WTC11 (cell line): Measurements from ENCODE around the gene IER2.

Experiments used
- FOXP1 ChIP-seq: sonication (generic); formaldehyde crosslinking; IDR thresholded peaks from 2 replicates; pipeline ENCODE4 v1.8.0; 2022; ENCODE audit warnings: missing genetic modification reagents, mild to moderate bottlenecking, moderate library complexity, borderline replicate concordance
- JUN ChIP-seq: sonication (generic); formaldehyde crosslinking; IDR thresholded peaks from 2 replicates; pipeline ENCODE4 v1.8.0; 2023; ENCODE audit warnings: mild to moderate bottlenecking, missing genetic modification reagents
- TEAD4 ChIP-seq: sonication (generic); formaldehyde crosslinking; IDR thresholded peaks from 2 replicates; pipeline ENCODE4 v1.8.0; 2022; ENCODE audit warnings: mild to moderate bottlenecking, missing genetic modification reagents
- ZNF121 ChIP-seq: sonication (generic); formaldehyde crosslinking; IDR thresholded peaks from 2 replicates; pipeline ENCODE4 v1.8.0; 2023; ENCODE audit warnings: missing genetic modification reagents
- ZNF219 ChIP-seq: sonication (generic); formaldehyde crosslinking; IDR thresholded peaks from 2 replicates; pipeline ENCODE4 v1.8.0; 2023; ENCODE audit warnings: missing genetic modification reagents, mild to moderate bottlenecking, borderline replicate concordance
- ZNF416 ChIP-seq: fragments of 250-450 bp; sonication (Bioruptor Pico); IDR thresholded peaks from 2 replicates; pipeline ENCODE4 v1.9.0; 2021; ENCODE audit warnings: mild to moderate bottlenecking, inconsistent platforms
- TF ChIP-seq, protein P1 (sequence below): sonication (generic); formaldehyde crosslinking; IDR thresholded peaks from 2 replicates; pipeline ENCODE4 v1.8.1; 2023; ENCODE audit warnings: mild to moderate bottlenecking, missing genetic modification reagents
- TF ChIP-seq, protein P2 (sequence below): fragments of 200-600 bp; IDR thresholded peaks from 2 replicates; pipeline ENCODE4 v1.8.0; 2022; ENCODE audit warnings: antibody characterized with exemption
- TF ChIP-seq, protein P3 (sequence below): sonication (generic); formaldehyde crosslinking; IDR thresholded peaks from 2 replicates; pipeline ENCODE4 v1.8.1; 2023; ENCODE audit warnings: mild to moderate bottlenecking, missing genetic modification reagents, moderate library complexity
- TF ChIP-seq, protein P4 (sequence below): sonication (generic); formaldehyde crosslinking; conservative IDR thresholded peaks from 2 replicates; pipeline ENCODE4 v1.8.1; 2022; ENCODE audit warnings: mild to moderate bottlenecking, missing genetic modification reagents
- TF ChIP-seq, protein P5 (sequence below): fragments of 250-450 bp; sonication (Bioruptor Pico); IDR thresholded peaks from 2 replicates; pipeline ENCODE4 v1.9.0; 2021; ENCODE audit warnings: moderate library complexity, mild to moderate bottlenecking, inconsistent platforms, borderline replicate concordance
- TF ChIP-seq, protein P6 (sequence below): sonication (generic); formaldehyde crosslinking; IDR thresholded peaks from 2 replicates; pipeline ENCODE4 v1.8.0; 2022; ENCODE audit warnings: mild to moderate bottlenecking, missing genetic modification reagents
- TF ChIP-seq, protein P7 (sequence below): sonication (generic); formaldehyde crosslinking; IDR thresholded peaks from 2 replicates; pipeline ENCODE4 v1.8.1; 2022; ENCODE audit warnings: low read depth, missing genetic modification reagents, borderline replicate concordance
- TF ChIP-seq, protein P8 (sequence below): sonication (generic); formaldehyde crosslinking; IDR thresholded peaks from 2 replicates; pipeline ENCODE4 v1.8.0; 2022; ENCODE audit warnings: mild to moderate bottlenecking, missing genetic modification reagents

DNA sequence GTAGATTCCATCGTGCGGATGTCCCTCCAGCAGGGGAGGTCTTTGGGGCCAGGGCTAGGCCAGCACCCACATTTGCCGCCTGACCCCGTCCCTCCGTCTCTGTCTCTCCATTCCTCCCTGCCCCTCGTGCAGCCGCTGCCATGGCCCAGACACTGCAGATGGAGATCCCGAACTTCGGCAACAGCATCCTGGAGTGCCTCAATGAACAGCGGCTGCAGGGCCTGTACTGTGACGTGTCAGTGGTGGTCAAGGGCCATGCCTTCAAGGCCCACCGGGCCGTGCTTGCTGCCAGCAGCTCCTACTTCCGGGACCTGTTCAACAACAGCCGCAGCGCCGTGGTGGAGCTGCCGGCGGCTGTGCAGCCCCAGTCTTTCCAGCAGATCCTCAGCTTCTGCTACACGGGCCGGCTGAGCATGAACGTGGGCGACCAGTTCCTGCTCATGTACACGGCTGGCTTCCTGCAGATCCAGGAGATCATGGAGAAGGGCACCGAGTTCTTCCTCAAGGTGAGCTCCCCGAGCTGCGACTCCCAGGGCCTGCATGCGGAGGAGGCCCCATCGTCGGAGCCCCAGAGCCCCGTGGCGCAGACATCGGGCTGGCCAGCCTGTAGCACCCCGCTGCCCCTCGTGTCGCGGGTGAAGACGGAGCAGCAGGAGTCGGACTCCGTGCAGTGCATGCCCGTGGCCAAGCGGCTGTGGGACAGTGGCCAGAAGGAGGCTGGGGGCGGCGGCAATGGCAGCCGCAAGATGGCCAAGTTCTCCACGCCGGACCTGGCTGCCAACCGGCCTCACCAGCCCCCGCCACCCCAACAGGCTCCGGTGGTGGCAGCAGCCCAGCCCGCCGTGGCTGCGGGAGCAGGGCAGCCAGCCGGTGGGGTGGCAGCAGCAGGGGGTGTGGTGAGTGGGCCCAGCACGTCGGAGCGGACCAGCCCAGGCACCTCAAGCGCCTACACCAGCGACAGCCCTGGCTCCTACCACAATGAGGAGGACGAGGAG is 14.8 kb upstream of the IER2 start:
- TF ChIP-seq FOXP1 (no peak), ZNF416 (no peak), JUN (CRISPR knock-in tag) (no peak), TEAD4 (CRISPR knock-in tag) (no peak), ZNF121 (CRISPR knock-in tag) (no peak), ZNF219 (CRISPR knock-in tag) (no peak)
- TF ChIP-seq, protein P1, sequence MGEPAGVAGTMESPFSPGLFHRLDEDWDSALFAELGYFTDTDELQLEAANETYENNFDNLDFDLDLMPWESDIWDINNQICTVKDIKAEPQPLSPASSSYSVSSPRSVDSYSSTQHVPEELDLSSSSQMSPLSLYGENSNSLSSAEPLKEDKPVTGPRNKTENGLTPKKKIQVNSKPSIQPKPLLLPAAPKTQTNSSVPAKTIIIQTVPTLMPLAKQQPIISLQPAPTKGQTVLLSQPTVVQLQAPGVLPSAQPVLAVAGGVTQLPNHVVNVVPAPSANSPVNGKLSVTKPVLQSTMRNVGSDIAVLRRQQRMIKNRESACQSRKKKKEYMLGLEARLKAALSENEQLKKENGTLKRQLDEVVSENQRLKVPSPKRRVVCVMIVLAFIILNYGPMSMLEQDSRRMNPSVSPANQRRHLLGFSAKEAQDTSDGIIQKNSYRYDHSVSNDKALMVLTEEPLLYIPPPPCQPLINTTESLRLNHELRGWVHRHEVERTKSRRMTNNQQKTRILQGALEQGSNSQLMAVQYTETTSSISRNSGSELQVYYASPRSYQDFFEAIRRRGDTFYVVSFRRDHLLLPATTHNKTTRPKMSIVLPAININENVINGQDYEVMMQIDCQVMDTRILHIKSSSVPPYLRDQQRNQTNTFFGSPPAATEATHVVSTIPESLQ, result no peak
- TF ChIP-seq, protein P2, sequence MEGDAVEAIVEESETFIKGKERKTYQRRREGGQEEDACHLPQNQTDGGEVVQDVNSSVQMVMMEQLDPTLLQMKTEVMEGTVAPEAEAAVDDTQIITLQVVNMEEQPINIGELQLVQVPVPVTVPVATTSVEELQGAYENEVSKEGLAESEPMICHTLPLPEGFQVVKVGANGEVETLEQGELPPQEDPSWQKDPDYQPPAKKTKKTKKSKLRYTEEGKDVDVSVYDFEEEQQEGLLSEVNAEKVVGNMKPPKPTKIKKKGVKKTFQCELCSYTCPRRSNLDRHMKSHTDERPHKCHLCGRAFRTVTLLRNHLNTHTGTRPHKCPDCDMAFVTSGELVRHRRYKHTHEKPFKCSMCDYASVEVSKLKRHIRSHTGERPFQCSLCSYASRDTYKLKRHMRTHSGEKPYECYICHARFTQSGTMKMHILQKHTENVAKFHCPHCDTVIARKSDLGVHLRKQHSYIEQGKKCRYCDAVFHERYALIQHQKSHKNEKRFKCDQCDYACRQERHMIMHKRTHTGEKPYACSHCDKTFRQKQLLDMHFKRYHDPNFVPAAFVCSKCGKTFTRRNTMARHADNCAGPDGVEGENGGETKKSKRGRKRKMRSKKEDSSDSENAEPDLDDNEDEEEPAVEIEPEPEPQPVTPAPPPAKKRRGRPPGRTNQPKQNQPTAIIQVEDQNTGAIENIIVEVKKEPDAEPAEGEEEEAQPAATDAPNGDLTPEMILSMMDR, result no peak
- TF ChIP-seq, protein P3, sequence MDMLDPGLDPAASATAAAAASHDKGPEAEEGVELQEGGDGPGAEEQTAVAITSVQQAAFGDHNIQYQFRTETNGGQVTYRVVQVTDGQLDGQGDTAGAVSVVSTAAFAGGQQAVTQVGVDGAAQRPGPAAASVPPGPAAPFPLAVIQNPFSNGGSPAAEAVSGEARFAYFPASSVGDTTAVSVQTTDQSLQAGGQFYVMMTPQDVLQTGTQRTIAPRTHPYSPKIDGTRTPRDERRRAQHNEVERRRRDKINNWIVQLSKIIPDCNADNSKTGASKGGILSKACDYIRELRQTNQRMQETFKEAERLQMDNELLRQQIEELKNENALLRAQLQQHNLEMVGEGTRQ, result no peak
- TF ChIP-seq, protein P4, sequence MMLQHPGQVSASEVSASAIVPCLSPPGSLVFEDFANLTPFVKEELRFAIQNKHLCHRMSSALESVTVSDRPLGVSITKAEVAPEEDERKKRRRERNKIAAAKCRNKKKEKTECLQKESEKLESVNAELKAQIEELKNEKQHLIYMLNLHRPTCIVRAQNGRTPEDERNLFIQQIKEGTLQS (CRISPR knock-in tag), result no peak
- TF ChIP-seq, protein P5, sequence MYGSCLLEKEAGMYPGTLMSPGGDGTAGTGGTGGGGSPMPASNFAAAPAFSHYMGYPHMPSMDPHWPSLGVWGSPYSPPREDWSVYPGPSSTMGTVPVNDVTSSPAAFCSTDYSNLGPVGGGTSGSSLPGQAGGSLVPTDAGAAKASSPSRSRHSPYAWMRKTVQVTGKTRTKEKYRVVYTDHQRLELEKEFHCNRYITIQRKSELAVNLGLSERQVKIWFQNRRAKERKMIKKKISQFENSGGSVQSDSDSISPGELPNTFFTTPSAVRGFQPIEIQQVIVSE (CRISPR knock-in tag), result no peak
- TF ChIP-seq, protein P6, sequence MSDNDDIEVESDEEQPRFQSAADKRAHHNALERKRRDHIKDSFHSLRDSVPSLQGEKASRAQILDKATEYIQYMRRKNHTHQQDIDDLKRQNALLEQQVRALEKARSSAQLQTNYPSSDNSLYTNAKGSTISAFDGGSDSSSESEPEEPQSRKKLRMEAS (CRISPR knock-in tag), result no peak
- TF ChIP-seq, protein P7, sequence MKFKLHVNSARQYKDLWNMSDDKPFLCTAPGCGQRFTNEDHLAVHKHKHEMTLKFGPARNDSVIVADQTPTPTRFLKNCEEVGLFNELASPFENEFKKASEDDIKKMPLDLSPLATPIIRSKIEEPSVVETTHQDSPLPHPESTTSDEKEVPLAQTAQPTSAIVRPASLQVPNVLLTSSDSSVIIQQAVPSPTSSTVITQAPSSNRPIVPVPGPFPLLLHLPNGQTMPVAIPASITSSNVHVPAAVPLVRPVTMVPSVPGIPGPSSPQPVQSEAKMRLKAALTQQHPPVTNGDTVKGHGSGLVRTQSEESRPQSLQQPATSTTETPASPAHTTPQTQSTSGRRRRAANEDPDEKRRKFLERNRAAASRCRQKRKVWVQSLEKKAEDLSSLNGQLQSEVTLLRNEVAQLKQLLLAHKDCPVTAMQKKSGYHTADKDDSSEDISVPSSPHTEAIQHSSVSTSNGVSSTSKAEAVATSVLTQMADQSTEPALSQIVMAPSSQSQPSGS, result no peak
- TF ChIP-seq, protein P8, sequence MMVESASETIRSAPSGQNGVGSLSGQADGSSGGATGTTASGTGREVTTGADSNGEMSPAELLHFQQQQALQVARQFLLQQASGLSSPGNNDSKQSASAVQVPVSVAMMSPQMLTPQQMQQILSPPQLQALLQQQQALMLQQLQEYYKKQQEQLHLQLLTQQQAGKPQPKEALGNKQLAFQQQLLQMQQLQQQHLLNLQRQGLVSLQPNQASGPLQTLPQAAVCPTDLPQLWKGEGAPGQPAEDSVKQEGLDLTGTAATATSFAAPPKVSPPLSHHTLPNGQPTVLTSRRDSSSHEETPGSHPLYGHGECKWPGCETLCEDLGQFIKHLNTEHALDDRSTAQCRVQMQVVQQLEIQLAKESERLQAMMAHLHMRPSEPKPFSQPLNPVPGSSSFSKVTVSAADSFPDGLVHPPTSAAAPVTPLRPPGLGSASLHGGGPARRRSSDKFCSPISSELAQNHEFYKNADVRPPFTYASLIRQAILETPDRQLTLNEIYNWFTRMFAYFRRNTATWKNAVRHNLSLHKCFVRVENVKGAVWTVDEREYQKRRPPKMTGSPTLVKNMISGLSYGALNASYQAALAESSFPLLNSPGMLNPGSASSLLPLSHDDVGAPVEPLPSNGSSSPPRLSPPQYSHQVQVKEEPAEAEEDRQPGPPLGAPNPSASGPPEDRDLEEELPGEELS (CRISPR knock-in tag), result no peak
